H9 (cell line): ENCODE measurements around the gene IL12RB2. TPM values are rescaled to one million over a fixed set of nuclear protein-coding genes. Genes with fewer than 3 reads are reported as not detected.

Experiments
- DNase-seq: peaks from one replicate; pipeline ENCODE4 v3.0.0-alpha.2; 2017
- H2AFZ ChIP-seq: one replicate; pipeline ENCODE4 v1.6.1; 2013; ENCODE audit warnings: mild to moderate bottlenecking, low read length, control low read depth, moderate library complexity
- H2AK5ac ChIP-seq: 2 replicates; pipeline ENCODE4 v1.6.1; 2013; ENCODE audit warnings: low read length, control low read depth, mixed read lengths; ENCODE audit not compliant: insufficient read length
- H2BK120ac ChIP-seq: one replicate; pipeline ENCODE4 v1.6.1; 2013; ENCODE audit warnings: low read depth, mild to moderate bottlenecking, low read length, control low read depth, inconsistent platforms; ENCODE audit not compliant: poor library complexity, severe bottlenecking
- H2BK12ac ChIP-seq: 2 replicates; pipeline ENCODE4 v1.6.1; 2013; ENCODE audit warnings: low read length, control low read depth, mixed read lengths, low read depth; ENCODE audit not compliant: insufficient read length
- H2BK15ac ChIP-seq: 2 replicates; pipeline ENCODE4 v1.6.1; 2013; ENCODE audit warnings: low read depth, low read length, control low read depth
- H2BK20ac ChIP-seq: one replicate; pipeline ENCODE4 v1.6.1; 2013; ENCODE audit warnings: low read depth, mild to moderate bottlenecking, low read length, control low read depth, inconsistent platforms; ENCODE audit not compliant: poor library complexity, severe bottlenecking
- H2BK5ac ChIP-seq: 2 replicates; pipeline ENCODE4 v1.6.1; 2013; ENCODE audit warnings: low read length, control low read depth, mixed read lengths; ENCODE audit not compliant: insufficient read length
- H3K14ac ChIP-seq: 2 replicates; pipeline ENCODE4 v1.6.1; 2013; ENCODE audit warnings: low read length, control low read depth; ENCODE audit not compliant: insufficient read depth
- H3K18ac ChIP-seq: 2 replicates; pipeline ENCODE4 v1.6.1; 2013; ENCODE audit warnings: low read depth, mild to moderate bottlenecking, mixed read lengths, low read length, control low read depth; ENCODE audit not compliant: insufficient read length
- H3K23ac ChIP-seq: 2 replicates; pipeline ENCODE4 v1.6.1; 2013; ENCODE audit warnings: low read length, control low read depth, mixed read lengths, low read depth; ENCODE audit not compliant: insufficient read length
- H3K23me2 ChIP-seq: 2 replicates; pipeline ENCODE4 v1.6.1; 2013; ENCODE audit warnings: low read depth, mild to moderate bottlenecking, mixed read lengths, low read length, control low read depth; ENCODE audit not compliant: insufficient read length, poor library complexity, severe bottlenecking
- H3K27ac ChIP-seq: 2 replicates; pipeline ENCODE4 v1.5.1; 2013; ENCODE audit warnings: low read length, control low read depth, mixed read lengths, low read depth; ENCODE audit not compliant: insufficient read length
- H3K27me3 ChIP-seq: 2 replicates; pipeline ENCODE4 v1.6.1; 2013; ENCODE audit warnings: low read length, control low read depth, inconsistent platforms; ENCODE audit not compliant: insufficient read depth
- H3K4ac ChIP-seq: 2 replicates; pipeline ENCODE4 v1.6.1; 2013; ENCODE audit warnings: low read depth, mild to moderate bottlenecking, control low read depth, inconsistent platforms, low read length, moderate library complexity
- H3K4me1 ChIP-seq: 2 replicates; pipeline ENCODE4 v1.6.1; 2013; ENCODE audit warnings: low read length, control low read depth, inconsistent platforms; ENCODE audit not compliant: insufficient read depth
- H3K4me2 ChIP-seq: 2 replicates; pipeline ENCODE4 v1.6.1; 2013; ENCODE audit warnings: low read length, control low read depth, mixed read lengths; ENCODE audit not compliant: insufficient read length, insufficient read depth
- H3K56ac ChIP-seq: 2 replicates; pipeline ENCODE4 v1.6.1; 2013; ENCODE audit warnings: low read depth, mild to moderate bottlenecking, mixed read lengths, low read length, control low read depth; ENCODE audit not compliant: insufficient read length
- H3K79me1 ChIP-seq: 2 replicates; pipeline ENCODE4 v1.6.1; 2013; ENCODE audit warnings: low read depth, mild to moderate bottlenecking, moderate library complexity, low read length, control low read depth, inconsistent platforms; ENCODE audit not compliant: insufficient read depth, poor library complexity, severe bottlenecking
- H3K79me2 ChIP-seq: 2 replicates; pipeline ENCODE4 v1.6.1; 2013; ENCODE audit warnings: low read length, control low read depth, inconsistent platforms; ENCODE audit not compliant: insufficient read depth
- H3K9ac ChIP-seq: 2 replicates; pipeline ENCODE4 v1.6.1; 2013; ENCODE audit warnings: low read length, control low read depth, mixed read lengths; ENCODE audit not compliant: insufficient read length; ENCODE audit errors: extremely low read depth
- H3K9me3 ChIP-seq: one replicate; pipeline ENCODE4 v1.6.1; 2013; ENCODE audit warnings: low read depth, low read length, inconsistent platforms; ENCODE audit not compliant: control insufficient read depth
- H3T11ph ChIP-seq: one replicate; pipeline ENCODE4 v1.6.1; 2013; ENCODE audit warnings: mild to moderate bottlenecking, low read length, control low read depth, inconsistent platforms
- H4K20me1 ChIP-seq: one replicate; pipeline ENCODE4 v1.6.1; 2013; ENCODE audit not compliant: control insufficient read depth, insufficient read length, insufficient read depth
- H4K5ac ChIP-seq: 2 replicates; pipeline ENCODE4 v1.6.1; 2013; ENCODE audit warnings: low read depth, mild to moderate bottlenecking, mixed read lengths, low read length, control low read depth; ENCODE audit not compliant: insufficient read length
- H4K8ac ChIP-seq: replicated peaks from 2 replicates; pipeline ENCODE4 v1.6.1; 2013; ENCODE audit warnings: low read length, control low read depth, mixed read lengths, low read depth; ENCODE audit not compliant: insufficient read length
- H4K91ac ChIP-seq: 2 replicates; pipeline ENCODE4 v1.6.1; 2013; ENCODE audit warnings: low read depth, mild to moderate bottlenecking, moderate library complexity, mixed read lengths, low read length, control low read depth; ENCODE audit not compliant: insufficient read length
- H3K27ac Mint-ChIP-seq, 3 experiments: 2 replicates in 2 of 3; 3 replicates in 1 of 3; pipeline ENCODE4 v1.8.0; 2020 to 2021; ENCODE audit warnings: mixed read lengths in 3 of 3, mild to moderate bottlenecking in 1 of 3, moderate library complexity in 1 of 3
- H3K27me3 Mint-ChIP-seq: 2 replicates; pipeline ENCODE4 v1.8.0; 2021; ENCODE audit warnings: low read depth, mild to moderate bottlenecking, moderate library complexity, mixed read lengths
- H3K36me3 Mint-ChIP-seq, 3 experiments: 2 replicates in 2 of 3; 3 replicates in 1 of 3; pipeline ENCODE4 v1.8.0; 2020 to 2021; ENCODE audit warnings: low read depth in 3 of 3, mixed read lengths in 3 of 3; ENCODE audit not compliant: insufficient read depth in 1 of 3
- H3K4me1 Mint-ChIP-seq, 2 experiments: 2 replicates each; pipeline ENCODE4 v1.8.0; 2020; ENCODE audit warnings: mixed read lengths in 2 of 2
- H3K4me3 Mint-ChIP-seq, 2 experiments: 2 replicates in 1 of 2; 3 replicates in 1 of 2; pipeline ENCODE4 v1.8.0; 2020 to 2021; ENCODE audit warnings: mild to moderate bottlenecking in 2 of 2, mixed read lengths in 2 of 2, moderate library complexity in 1 of 2
- H3K9me3 Mint-ChIP-seq, 2 experiments: 2 replicates in 1 of 2; 3 replicates in 1 of 2; pipeline ENCODE4 v1.8.0; 2020; ENCODE audit warnings: mild to moderate bottlenecking in 2 of 2, mixed read lengths in 2 of 2, moderate library complexity in 1 of 2
- WGBS: extraction: QIAGEN DNeasy Blood & Tissue Kit; methylation state at CpG from one replicate; pipeline ENCODE4 v1.1.7; 2013; ENCODE audit warnings: missing lambda C conversion rate, low lambda C conversion rate, mixed read lengths; ENCODE audit not compliant: insufficient read length; ENCODE audit errors: extremely low coverage; 5-methylcytosine and 5-hydroxymethylcytosine counted together
- total RNA-seq: library from RNA; stranded (reverse); gene quantifications from 2 replicates; pipeline ENCODE4 v1.2.1, GENCODE V29; 2021
- TF ChIP-seq, protein P1 (sequence below): fragments of 200-600 bp; sonication (generic); conservative IDR thresholded peaks from 3 replicates; pipeline ENCODE4 v1.8.0; 2021; ENCODE audit warnings: antibody characterized with exemption, mild to moderate bottlenecking

The IL12RB2 gene
- total RNA-seq, 1 experiment from 2014 or later, result 0.77 TPM

DNA sequence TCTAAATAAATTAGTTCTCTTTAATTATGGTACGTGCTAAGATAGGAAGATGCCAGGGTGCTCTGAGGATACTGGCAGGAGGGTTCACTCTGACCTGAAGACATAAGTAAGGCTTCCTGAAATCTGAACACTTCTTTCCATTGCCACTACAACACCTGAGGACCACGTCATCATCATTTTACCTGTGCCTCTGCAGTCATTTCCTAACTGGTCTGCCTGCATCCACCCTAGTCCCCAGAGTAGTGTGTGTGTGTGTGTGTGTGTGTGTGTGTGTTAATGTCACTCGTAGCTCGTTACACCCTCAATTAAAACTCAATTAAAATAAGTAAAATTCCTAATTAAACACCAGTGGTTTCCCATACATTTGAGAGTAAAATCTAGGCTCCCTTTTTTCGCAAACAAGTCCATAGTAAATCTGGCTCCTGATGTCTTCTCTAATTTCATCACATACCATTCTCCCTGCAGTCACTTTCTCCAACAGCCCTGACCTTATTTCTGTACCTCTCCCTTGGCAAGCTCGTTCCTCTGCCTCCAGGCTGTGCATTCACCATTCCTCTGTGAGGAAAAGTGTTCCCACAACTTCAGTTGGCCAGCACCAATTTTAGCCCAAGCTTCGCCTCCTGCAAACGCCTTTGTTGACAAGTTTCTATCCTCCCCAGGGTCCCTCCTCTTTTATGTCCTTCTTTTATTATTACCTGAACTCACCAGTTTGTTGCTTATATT lies 8.7 kb downstream of the IL12RB2 start:
- Histone ChIP-seq H4K5ac (no peak overlapping the region), H3K9ac (no peak overlapping the region), H4K91ac (no peak overlapping the region), H3K56ac (no peak overlapping the region), H2BK5ac (no peak overlapping the region), H3T11ph (no peak overlapping the region), H3K23ac (no peak overlapping the region), H3K4me1 (no peaks in the 10 kb centered on the region), H3K4me2 (no peak overlapping the region), H4K8ac (no peak overlapping the region), H2AK5ac (no peak overlapping the region), H3K79me1 (no peaks in the 10 kb centered on the region), H2AFZ (no peak overlapping the region), H3K79me2 (no peaks in the 10 kb centered on the region), H4K20me1 (no peaks in the 10 kb centered on the region), H3K14ac (no peak overlapping the region), H3K23me2 (no peaks in the 10 kb centered on the region), H2BK20ac (no peak overlapping the region), H3K4ac (no peak overlapping the region), H3K18ac (no peak overlapping the region), H3K27ac (no peak overlapping the region), H2BK120ac (no peak overlapping the region), H3K27me3 (no peaks in the 10 kb centered on the region), H3K9me3 (no peaks in the 10 kb centered on the region), H2BK15ac (no peak overlapping the region), H2BK12ac (no peak overlapping the region)
- WGBS, result no CpG with 5 or more reads among the region's 8 CpGs
- peaks cover 12% of the 10 kb centered on the region for H3K27me3 Mint-ChIP-seq
- H3K27ac Mint-ChIP-seq, result no peak overlapping the region
- peaks cover 0 to 4% of the 10 kb centered on the region in 2 experiments; a peak in 2 of 5 replicates for H3K9me3 Mint-ChIP-seq
- TF ChIP-seq, protein P1, sequence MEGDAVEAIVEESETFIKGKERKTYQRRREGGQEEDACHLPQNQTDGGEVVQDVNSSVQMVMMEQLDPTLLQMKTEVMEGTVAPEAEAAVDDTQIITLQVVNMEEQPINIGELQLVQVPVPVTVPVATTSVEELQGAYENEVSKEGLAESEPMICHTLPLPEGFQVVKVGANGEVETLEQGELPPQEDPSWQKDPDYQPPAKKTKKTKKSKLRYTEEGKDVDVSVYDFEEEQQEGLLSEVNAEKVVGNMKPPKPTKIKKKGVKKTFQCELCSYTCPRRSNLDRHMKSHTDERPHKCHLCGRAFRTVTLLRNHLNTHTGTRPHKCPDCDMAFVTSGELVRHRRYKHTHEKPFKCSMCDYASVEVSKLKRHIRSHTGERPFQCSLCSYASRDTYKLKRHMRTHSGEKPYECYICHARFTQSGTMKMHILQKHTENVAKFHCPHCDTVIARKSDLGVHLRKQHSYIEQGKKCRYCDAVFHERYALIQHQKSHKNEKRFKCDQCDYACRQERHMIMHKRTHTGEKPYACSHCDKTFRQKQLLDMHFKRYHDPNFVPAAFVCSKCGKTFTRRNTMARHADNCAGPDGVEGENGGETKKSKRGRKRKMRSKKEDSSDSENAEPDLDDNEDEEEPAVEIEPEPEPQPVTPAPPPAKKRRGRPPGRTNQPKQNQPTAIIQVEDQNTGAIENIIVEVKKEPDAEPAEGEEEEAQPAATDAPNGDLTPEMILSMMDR, result no peak
- no peak for DNase-seq
- H3K4me3 Mint-ChIP-seq, result no peak overlapping the region
- H3K36me3 Mint-ChIP-seq, result peaks cover 0 to 5% (median 0%) of the 10 kb centered on the region in 3 experiments; a peak in 3 of 7 replicates
- peaks cover 8 to 17% of the 10 kb centered on the region in 2 experiments for H3K4me1 Mint-ChIP-seq
